Stimulated activated naive CD8-positive, alpha-beta T cell treated with anti-CD3 and anti-CD28 coated beads, Interleukin-15, amount 100 ng/mL, for 72 hours (primary cell): Measurements from ENCODE around the gene OAS2.

Source experiments
- ATAC-seq: fragments of 150-1000 bp; cut with Tn5 transposase; 2 replicates; pipeline ENCODE4 v1.10.0; 2021; ENCODE audit warnings: mild to moderate bottlenecking, moderate library complexity
- DNase-seq, 2 donors: peaks; one replicate each; pipeline ENCODE4 v3.0.0; 2021 to 2022
- H3K27ac Mint-ChIP-seq, 2 donors: one replicate each; pipeline ENCODE4 v1.8.0; 2022; ENCODE audit warnings: mild to moderate bottlenecking in 2 of 2, mixed read lengths in 2 of 2, moderate library complexity in 2 of 2
- H3K27me3 Mint-ChIP-seq: one replicate; pipeline ENCODE4 v1.8.0; 2022; ENCODE audit warnings: mixed read lengths
- H3K4me1 Mint-ChIP-seq: one replicate; pipeline ENCODE4 v1.8.0; 2022; ENCODE audit warnings: mild to moderate bottlenecking, mixed read lengths
- H3K4me3 Mint-ChIP-seq, 2 donors: one replicate each; pipeline ENCODE4 v1.8.0; 2022; ENCODE audit warnings: mild to moderate bottlenecking in 2 of 2, mixed read lengths in 2 of 2, moderate library complexity in 1 of 2
- H3K9me3 Mint-ChIP-seq, 2 donors: one replicate each; pipeline ENCODE4 v1.8.0; 2022; ENCODE audit warnings: mixed read lengths in 2 of 2

OAS2 gene

GRCh38 chr12:112978163-112979040 lies at the start of gene OAS2:
Gene OAS2 (plus strand): TSS chr12:112978519. CDS start chr12:112978609, 90 bp downstream.
- DNase-seq: peak; percentile 75 to 88
- Mint-ChIP-seq H3K9me3 (peaks cover 21 to 23% of the 10 kb centered on the region in 2 donors), H3K4me3 (peak within 1 kb of the TSS; percentile 90 to 98), H3K27ac (peak within 1 kb of the TSS; percentile 98), H3K27me3 (no peaks in the 10 kb centered on the region), H3K4me1 (peaks cover 46% of the 10 kb centered on the region)
- ATAC-seq: peak; percentile 93

GRCh38 chr12:112928978-112929377 lies 49.3 kb upstream of the OAS2 start:
- no peak for ATAC-seq

GRCh38 chr12:112929715-112930114 lies 48.6 kb upstream of the OAS2 start:
- peaks cover 7 to 13% of the 10 kb centered on the region in 2 donors for H3K9me3 Mint-ChIP-seq
- no peaks in the 10 kb centered on the region for H3K4me1 Mint-ChIP-seq
- H3K27ac Mint-ChIP-seq: no peak overlapping the region
- DNase-seq: no peak
- no peaks in the 10 kb centered on the region for H3K27me3 Mint-ChIP-seq
- ATAC-seq: no peak
- H3K4me3 Mint-ChIP-seq: no peak overlapping the region

More at GRCh38 chr12:112928978-112929377, 49.3 kb upstream of the OAS2 start:
- peak overlapping the region in 1 of 2 donors; percentile 88 for H3K27ac Mint-ChIP-seq
- peaks cover 7 to 13% of the 10 kb centered on the region in 2 donors for H3K9me3 Mint-ChIP-seq
- H3K4me1 Mint-ChIP-seq: no peaks in the 10 kb centered on the region
- no peak overlapping the region for H3K4me3 Mint-ChIP-seq
- H3K27me3 Mint-ChIP-seq: no peaks in the 10 kb centered on the region
- no peak for DNase-seq

- no peaks in the 10 kb centered on the region for H3K27me3 Mint-ChIP-seq
- peaks cover 2% of the 10 kb centered on the region for H3K4me1 Mint-ChIP-seq
- H3K9me3 Mint-ChIP-seq: peaks cover 7 to 13% of the 10 kb centered on the region in 2 donors
- ATAC-seq (no peak), DNase-seq (no peak)
- H3K27ac Mint-ChIP-seq: no peak overlapping the region
- H3K4me3 Mint-ChIP-seq: no peak overlapping the region
Observed at GRCh38 chr12:112930350-112930749, 48.0 kb upstream of the OAS2 start.

- ATAC-seq: no peak
- Mint-ChIP-seq H3K4me1 (peaks cover 21% of the 10 kb centered on the region), H3K4me3 (no peak overlapping the region), H3K27me3 (no peaks in the 10 kb centered on the region), H3K27ac (no peak overlapping the region), H3K9me3 (peaks cover under 1 to 10% of the 10 kb centered on the region in 2 donors)
- no peak for DNase-seq
Observed at GRCh38 chr12:112932485-112933128, 45.7 kb upstream of the OAS2 start.

- Mint-ChIP-seq H3K4me1 (peaks cover 25% of the 10 kb centered on the region), H3K27ac (no peak overlapping the region), H3K4me3 (no peak overlapping the region), H3K27me3 (no peaks in the 10 kb centered on the region), H3K9me3 (peaks cover 0 to 9% of the 10 kb centered on the region in 2 donors)
- no peak for DNase-seq
- no peak for ATAC-seq
Observed at GRCh38 chr12:112933129-112933505, 45.2 kb upstream of the OAS2 start.

GRCh38 chr12:112936264-112936663 lies 42.1 kb upstream of the OAS2 start:
- no peaks in the 10 kb centered on the region for H3K9me3 Mint-ChIP-seq
- H3K4me3 Mint-ChIP-seq: no peak overlapping the region
- H3K27ac Mint-ChIP-seq: peak overlapping the region in 1 of 2 donors; percentile 10
- DNase-seq (no peak), ATAC-seq (no peak)
- H3K27me3 Mint-ChIP-seq: no peaks in the 10 kb centered on the region
- H3K4me1 Mint-ChIP-seq: peaks cover 47% of the 10 kb centered on the region

- ATAC-seq (no peak), DNase-seq (no peak)
- H3K27ac Mint-ChIP-seq: no peak overlapping the region
- H3K9me3 Mint-ChIP-seq: no peaks in the 10 kb centered on the region
- no peaks in the 10 kb centered on the region for H3K27me3 Mint-ChIP-seq
- H3K4me3 Mint-ChIP-seq: no peak overlapping the region
- H3K4me1 Mint-ChIP-seq: peaks cover 47% of the 10 kb centered on the region
Observed at GRCh38 chr12:112936927-112937326, 41.4 kb upstream of the OAS2 start.

GRCh38 chr12:112937741-112938719 lies 40.3 kb upstream of the OAS2 start, which contains the start of gene OAS3:
Gene OAS3 (plus strand): TSS chr12:112938474. CDS start chr12:112938531, 57 bp downstream.
- peak; percentile 78 for ATAC-seq
- peak within 1 kb of the TSS; percentile 82 to 88 for H3K4me3 Mint-ChIP-seq

GRCh38 chr12:112938751-112939150 lies 39.6 kb upstream of the OAS2 start:
- Mint-ChIP-seq H3K4me1 (peaks cover 47% of the 10 kb centered on the region), H3K27me3 (no peaks in the 10 kb centered on the region), H3K4me3 (peak overlapping the region; percentile 82 to 88), H3K27ac (peak overlapping the region; percentile 72 to 94), H3K9me3 (no peaks in the 10 kb centered on the region)
- ATAC-seq (peak; percentile 17), DNase-seq (no peak)

More at GRCh38 chr12:112937741-112938719, 40.3 kb upstream of the OAS2 start, which contains the start of gene OAS3:
- Mint-ChIP-seq H3K9me3 (no peaks in the 10 kb centered on the region), H3K4me1 (peaks cover 47% of the 10 kb centered on the region), H3K27me3 (no peaks in the 10 kb centered on the region), H3K27ac (peak within 1 kb of the TSS; percentile 83 to 94)
- peak; percentile 28 to 68 for DNase-seq

GRCh38 chr12:112939761-112940381 lies 38.4 kb upstream of the OAS2 start:
- H3K27ac Mint-ChIP-seq: peak overlapping the region; percentile 7 to 83
- peak in 1 of 2 donors; percentile 7 for DNase-seq
- ATAC-seq: peak; percentile 44
- no peaks in the 10 kb centered on the region for H3K27me3 Mint-ChIP-seq
- peak overlapping the region; percentile 82 to 88 for H3K4me3 Mint-ChIP-seq
- H3K4me1 Mint-ChIP-seq: peaks cover 47% of the 10 kb centered on the region
- no peaks in the 10 kb centered on the region for H3K9me3 Mint-ChIP-seq

- H3K27me3 Mint-ChIP-seq: no peaks in the 10 kb centered on the region
- no peak overlapping the region for H3K4me3 Mint-ChIP-seq
- no peak overlapping the region for H3K27ac Mint-ChIP-seq
- no peak for DNase-seq
- ATAC-seq: no peak
- no peaks in the 10 kb centered on the region for H3K9me3 Mint-ChIP-seq
- peaks cover 34% of the 10 kb centered on the region for H3K4me1 Mint-ChIP-seq
Observed at GRCh38 chr12:112941528-112942335, 36.6 kb upstream of the OAS2 start.

- Mint-ChIP-seq H3K4me1 (peaks cover 27% of the 10 kb centered on the region), H3K27ac (no peak overlapping the region), H3K27me3 (no peaks in the 10 kb centered on the region), H3K9me3 (no peaks in the 10 kb centered on the region), H3K4me3 (no peak overlapping the region)
- DNase-seq (no peak), ATAC-seq (no peak)
Observed at GRCh38 chr12:112942572-112942971, 35.7 kb upstream of the OAS2 start.
